Subcutaneous abdominal adipose tissue (tissue), 5 donors: Measurements from ENCODE around the gene ALDH4A1.
"Not testable (repeated sequence)": the region's sequence is repeated elsewhere in the genome, so short reads cannot be mapped to it uniquely, and the experiment has no call there.

Experiments
- H3K27ac ChIP-seq: one replicate; pipeline ENCODE4 v1.7.0; 2013; ENCODE audit warnings: low read depth, mild to moderate bottlenecking, inconsistent platforms, low read length, moderate library complexity
- H3K27me3 ChIP-seq, 5 donors: one replicate each; pipeline ENCODE4 v1.7.0; 2013; ENCODE audit warnings: low read length in 5 of 5, inconsistent platforms in 1 of 5; ENCODE audit not compliant: control insufficient read depth in 5 of 5, insufficient read depth in 4 of 5
- H3K36me3 ChIP-seq, 5 donors: one replicate each; pipeline ENCODE4 v1.7.0; 2013; ENCODE audit warnings: low read length in 5 of 5; ENCODE audit not compliant: control insufficient read depth in 5 of 5, insufficient read depth in 5 of 5
- H3K4me1 ChIP-seq, 5 donors: one replicate each; pipeline ENCODE4 v1.7.0; 2013; ENCODE audit warnings: low read length in 5 of 5, mild to moderate bottlenecking in 3 of 5, moderate library complexity in 1 of 5; ENCODE audit not compliant: control insufficient read depth in 5 of 5, insufficient read depth in 5 of 5
- H3K4me3 ChIP-seq, 5 donors: one replicate each; pipeline ENCODE4 v1.7.0; 2013; ENCODE audit warnings: low read length in 5 of 5, low read depth in 1 of 5
- H3K9ac ChIP-seq, 5 donors: one replicate each; pipeline ENCODE4 v1.7.0; 2013; ENCODE audit warnings: low read length in 5 of 5, mild to moderate bottlenecking in 4 of 5, moderate library complexity in 3 of 5
- H3K9me3 ChIP-seq, 5 donors: one replicate each; pipeline ENCODE4 v1.7.0; 2013; ENCODE audit warnings: low read length in 5 of 5; ENCODE audit not compliant: control insufficient read depth in 5 of 5
- donor health status: healthy.
- donor health status: healthy.
- donor health status: healthy.
- donor health status: healthy.
- donor health status: healthy.

ALDH4A1 gene

DNA sequence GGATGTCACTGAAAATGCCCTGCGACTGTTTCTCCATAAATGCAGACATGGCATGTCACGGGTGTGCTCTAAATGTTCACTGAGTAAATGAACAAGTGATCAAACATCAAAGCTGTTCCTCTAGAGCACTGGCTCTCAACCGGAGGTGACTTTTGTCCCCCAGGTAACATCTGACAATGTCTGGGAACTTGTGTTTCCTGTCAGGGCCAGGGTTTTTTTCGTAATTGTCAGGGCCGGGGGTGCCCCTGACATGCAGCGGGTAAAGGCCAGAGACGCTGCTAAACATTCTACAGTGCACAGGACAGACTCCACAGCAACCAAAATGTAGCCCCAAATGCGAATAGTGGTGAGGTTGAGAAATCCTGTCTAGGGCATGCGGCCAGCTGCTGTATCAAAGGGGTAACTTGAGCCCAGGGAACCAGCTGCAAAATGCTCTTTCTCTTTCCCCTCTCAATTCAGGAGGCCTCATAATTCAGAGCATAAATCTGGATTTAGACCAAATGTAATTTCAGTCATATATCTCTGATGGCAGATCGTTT lies 2.0 kb downstream of the ALDH4A1 start:
- Histone ChIP-seq H3K9me3 (no peaks in the 10 kb centered on the region), H3K4me1 (peaks cover 7 to 56% (median 49%) of the 10 kb centered on the region in 5 donors), H3K9ac (peak overlapping the region in 3 of 5 donors; percentile 13 to 62 (median 33)), H3K27me3 (no peaks in the 10 kb centered on the region), H3K36me3 (peaks cover 0 to 24% (median 7%) of the 10 kb centered on the region in 5 donors), H3K4me3 (peak overlapping the region in 3 of 5 donors; percentile 2 to 92 (median 92)), H3K27ac (peak overlapping the region; percentile 4)

DNA sequence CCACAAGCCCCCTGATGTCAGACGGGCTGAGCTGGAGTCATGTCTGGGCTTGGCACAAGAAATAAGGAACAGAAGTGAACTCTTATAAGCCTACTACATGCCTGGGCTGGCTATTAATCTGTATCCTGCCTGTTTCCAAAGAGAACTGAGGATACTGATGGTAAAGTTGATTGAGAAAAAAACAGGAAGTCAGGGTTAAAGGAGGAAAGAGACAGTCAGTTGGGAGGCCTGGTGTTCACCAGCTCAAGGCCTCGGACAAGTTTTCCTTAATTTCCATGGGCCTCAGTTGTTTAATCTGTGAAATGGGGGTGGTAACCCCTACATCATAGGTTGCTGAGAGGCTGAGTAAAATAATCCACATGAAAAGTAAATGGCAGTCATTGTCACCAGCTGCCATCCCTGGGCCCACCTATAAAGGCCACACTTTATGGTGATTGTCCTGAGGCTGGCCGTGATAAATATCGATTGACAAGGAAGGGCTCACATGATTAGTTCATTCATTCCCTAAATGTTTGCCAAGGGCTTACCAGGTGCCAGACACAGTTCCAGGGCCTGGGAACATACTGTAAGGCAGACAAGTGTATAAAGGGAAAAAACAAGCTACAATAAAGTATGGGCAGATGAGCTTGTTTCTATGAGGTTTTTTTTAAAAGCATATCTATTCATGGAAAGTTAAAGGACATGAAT lies 2.8 kb downstream of the ALDH4A1 start:
- Histone ChIP-seq H3K9ac (peak overlapping the region in 4 of 5 donors; percentile 31 to 62 (median 38)), H3K27ac (peak overlapping the region; percentile 38), H3K27me3 (no peaks in the 10 kb centered on the region), H3K36me3 (peaks cover 0 to 26% (median 8%) of the 10 kb centered on the region in 5 donors), H3K4me1 (peaks cover 7 to 64% (median 58%) of the 10 kb centered on the region in 5 donors), H3K4me3 (no peak overlapping the region), H3K9me3 (no peaks in the 10 kb centered on the region)

DNA sequence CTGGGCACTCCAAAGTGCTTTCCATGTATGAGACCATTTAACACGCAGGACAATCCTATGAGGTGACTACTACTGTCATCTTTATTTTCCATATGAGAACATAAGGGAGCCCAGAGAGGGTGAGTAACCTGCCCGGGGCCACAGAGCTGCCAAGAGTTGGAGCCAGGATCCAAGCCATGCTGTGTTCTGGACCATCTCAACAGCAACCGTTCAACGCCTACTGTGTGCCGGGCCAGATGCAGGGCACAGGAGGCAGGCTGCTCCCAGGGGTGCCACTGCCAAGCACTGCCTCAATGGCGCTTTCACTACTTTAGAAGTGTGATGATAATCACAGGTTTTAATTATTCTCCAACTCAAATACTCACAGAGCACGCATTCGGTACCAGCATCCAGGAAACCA lies 3.8 kb downstream of the ALDH4A1 start:
- Histone ChIP-seq H3K4me1 (peaks cover 6 to 70% (median 65%) of the 10 kb centered on the region in 5 donors), H3K4me3 (no peak overlapping the region), H3K9ac (peak overlapping the region in 2 of 5 donors; percentile 33 to 62), H3K27me3 (no peaks in the 10 kb centered on the region), H3K36me3 (peaks cover 0 to 26% (median 8%) of the 10 kb centered on the region in 5 donors), H3K9me3 (no peaks in the 10 kb centered on the region), H3K27ac (no peak overlapping the region)

DNA sequence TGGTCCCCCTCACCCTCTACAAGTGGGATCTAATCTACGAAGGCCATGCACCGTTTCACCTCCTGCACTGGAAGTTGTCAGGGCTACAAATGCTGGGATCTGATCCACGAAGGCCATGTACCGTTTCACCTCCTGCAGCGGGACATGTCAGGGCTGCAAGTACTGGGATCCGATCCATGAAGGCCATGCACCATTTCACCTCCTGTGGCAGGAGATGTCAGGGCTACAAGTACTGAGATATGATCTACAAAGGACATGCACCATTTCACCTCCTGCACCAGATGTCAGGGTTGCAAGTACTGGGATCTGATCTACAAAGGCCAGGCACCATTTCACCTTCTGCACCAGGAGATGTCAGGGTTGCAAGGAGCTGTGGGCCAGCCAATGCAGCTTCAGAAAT lies 7.0 kb downstream of the ALDH4A1 start:
- Histone ChIP-seq H3K27ac (no peak overlapping the region), H3K9ac (no peak overlapping the region), H3K4me3 (no peak overlapping the region)

DNA sequence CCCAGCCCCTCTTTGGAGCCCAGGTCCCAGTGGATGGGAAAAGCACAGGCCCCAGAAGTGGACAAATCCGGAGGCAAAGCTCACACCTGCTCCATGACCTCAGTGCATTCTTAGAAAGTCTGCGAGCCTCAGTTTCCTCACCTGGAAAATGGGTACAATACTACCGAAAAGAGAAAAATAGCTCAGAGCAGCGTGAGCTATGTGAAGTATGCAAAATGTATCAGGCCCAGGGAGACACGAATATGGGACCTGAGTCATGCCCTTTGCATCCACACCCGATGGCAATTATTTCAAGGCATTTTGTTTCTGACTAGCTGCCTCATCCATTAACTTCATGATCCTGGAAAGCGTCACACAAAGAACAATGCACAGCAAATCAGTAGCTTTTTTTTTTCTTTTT lies 9.2 kb downstream of the ALDH4A1 start:
- no peaks in the 10 kb centered on the region for H3K27me3 ChIP-seq
- peaks cover 6 to 61% (median 58%) of the 10 kb centered on the region in 5 donors for H3K4me1 ChIP-seq
- no peak overlapping the region for H3K9ac ChIP-seq
- H3K9me3 ChIP-seq, result no peaks in the 10 kb centered on the region
- peaks cover 0 to 42% (median 19%) of the 10 kb centered on the region in 5 donors for H3K36me3 ChIP-seq
- no peak overlapping the region for H3K4me3 ChIP-seq
- H3K27ac ChIP-seq, result peak overlapping the region; percentile 87

More for the DNA sequence above, 7.0 kb downstream of the ALDH4A1 start:
- H3K4me1 ChIP-seq, result peaks cover 6 to 73% (median 69%) of the 10 kb centered on the region in 5 donors
- peaks cover 0 to 26% (median 8%) of the 10 kb centered on the region in 5 donors for H3K36me3 ChIP-seq
- H3K27me3 ChIP-seq, result no peaks in the 10 kb centered on the region
- H3K9me3 ChIP-seq, result no peaks in the 10 kb centered on the region

DNA sequence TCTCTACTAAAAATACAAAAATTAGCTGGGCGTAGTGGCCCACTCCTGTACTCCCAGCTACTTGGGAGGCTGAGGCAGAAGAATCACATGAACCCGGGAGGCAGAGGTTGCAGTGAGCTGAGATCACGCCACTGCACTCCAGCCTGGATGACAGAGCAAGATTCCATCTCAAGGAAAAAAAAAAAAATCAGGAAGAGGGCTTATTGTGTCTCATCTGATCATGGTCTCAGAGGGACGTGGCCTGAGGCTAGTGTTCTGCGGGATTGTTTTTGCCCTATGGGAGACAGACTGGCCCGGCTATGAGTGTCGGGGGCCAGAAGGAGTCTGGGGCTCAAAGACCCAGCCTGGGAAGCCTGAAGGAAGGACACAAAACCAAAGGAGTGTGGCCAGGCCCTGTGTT lies 10.5 kb downstream of the ALDH4A1 start:
- Histone ChIP-seq H3K9ac (peak overlapping the region in 3 of 5 donors; percentile 41 to 62 (median 41)), H3K36me3 (peaks cover 0 to 41% (median 18%) of the 10 kb centered on the region in 5 donors), H3K4me1 (peaks cover 6 to 61% (median 58%) of the 10 kb centered on the region in 5 donors), H3K27ac (peak overlapping the region; percentile 87), H3K4me3 (peak overlapping the region in 1 of 5 donors; percentile 19)
- not testable (repeated sequence) for H3K27me3 ChIP-seq, H3K9me3 ChIP-seq

DNA sequence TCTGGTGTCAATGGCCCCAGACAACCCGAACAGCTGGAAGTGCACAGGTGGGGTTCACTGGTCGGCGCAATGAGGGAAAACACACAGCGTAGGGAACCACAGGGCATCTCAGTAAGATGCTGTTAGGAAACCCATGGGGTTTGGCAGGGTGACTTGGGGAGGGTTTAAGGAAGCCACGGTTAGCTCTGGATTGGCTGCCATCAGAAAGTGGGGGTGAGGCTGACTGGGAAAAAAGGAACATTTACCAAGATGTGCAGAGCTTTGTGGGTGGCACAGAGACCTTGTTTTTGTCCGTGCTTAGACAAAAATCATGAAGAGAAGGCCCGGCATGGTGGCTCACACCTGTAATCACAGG lies 11.0 kb downstream of the ALDH4A1 start:
- peak overlapping the region in 2 of 5 donors; percentile 4 to 21 for H3K9ac ChIP-seq
- H3K36me3 ChIP-seq, result peaks cover 0 to 38% (median 20%) of the 10 kb centered on the region in 5 donors
- no peaks in the 10 kb centered on the region for H3K27me3 ChIP-seq
- H3K4me1 ChIP-seq, result peaks cover 6 to 61% (median 58%) of the 10 kb centered on the region in 5 donors
- H3K27ac ChIP-seq, result peak overlapping the region; percentile 54
- H3K4me3 ChIP-seq, result no peak overlapping the region
- no peaks in the 10 kb centered on the region for H3K9me3 ChIP-seq

DNA sequence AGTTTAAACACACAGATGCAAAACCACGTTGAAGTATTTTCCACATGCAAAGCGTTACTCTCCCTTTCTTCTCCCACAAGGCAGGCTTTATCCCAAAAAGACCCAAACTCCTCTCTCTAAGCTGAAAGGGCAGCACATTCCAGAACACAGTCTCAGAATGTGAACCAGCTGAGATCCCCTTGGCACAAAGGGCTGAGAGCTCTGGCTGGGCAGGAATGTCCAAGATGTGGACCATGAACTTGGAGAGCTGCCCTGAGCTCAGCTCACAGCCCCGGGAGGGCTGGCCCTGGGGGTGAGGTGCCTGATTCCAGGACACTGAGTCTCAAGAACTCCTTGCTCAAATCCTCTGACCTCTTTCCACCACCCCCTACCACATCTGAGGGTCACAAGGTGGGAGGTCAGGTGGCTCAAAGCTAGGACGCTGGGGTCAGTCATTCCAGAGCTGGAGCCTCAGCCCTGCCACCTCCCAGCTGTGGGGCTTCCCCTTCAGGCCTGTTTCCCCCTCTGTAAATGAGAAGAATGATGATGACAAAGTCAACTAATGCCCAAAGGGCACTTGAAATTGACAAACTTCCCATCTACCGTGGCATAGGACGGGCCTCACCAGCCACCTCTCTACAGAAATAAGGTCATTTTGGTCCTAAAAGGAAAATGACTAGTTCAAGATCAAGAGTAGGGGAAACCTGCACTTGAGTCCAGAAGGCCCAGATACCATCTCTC lies 11.5 kb downstream of the ALDH4A1 start:
- H3K9ac ChIP-seq, result peak overlapping the region in 2 of 5 donors; percentile 21 to 22
- H3K27ac ChIP-seq, result peak overlapping the region; percentile 54
- peaks cover 0 to 38% (median 22%) of the 10 kb centered on the region in 5 donors for H3K36me3 ChIP-seq
- H3K4me3 ChIP-seq, result no peak overlapping the region
- H3K9me3 ChIP-seq, result no peaks in the 10 kb centered on the region
- peaks cover 6 to 59% (median 57%) of the 10 kb centered on the region in 5 donors for H3K4me1 ChIP-seq
- no peaks in the 10 kb centered on the region for H3K27me3 ChIP-seq

DNA sequence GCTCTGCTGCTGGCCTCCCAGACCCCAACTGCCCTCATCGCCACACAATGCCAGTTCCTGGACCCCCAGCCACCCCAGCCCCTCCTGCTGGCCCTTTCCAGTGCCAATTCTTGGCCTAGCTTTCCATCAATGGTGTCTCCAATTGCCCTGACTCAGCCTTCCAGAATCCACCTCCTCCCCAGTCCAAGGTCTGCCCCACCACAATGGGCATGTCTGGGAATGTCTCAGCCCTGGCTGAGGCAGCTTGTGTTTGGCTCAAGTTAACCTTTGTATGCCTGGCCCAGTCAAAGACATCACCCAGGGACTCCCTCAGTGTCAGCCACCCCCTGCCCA lies 16.4 kb downstream of the ALDH4A1 start:
- Histone ChIP-seq H3K4me1 (peaks cover 3 to 35% (median 18%) of the 10 kb centered on the region in 5 donors), H3K4me3 (no peak overlapping the region), H3K27me3 (no peaks in the 10 kb centered on the region), H3K9ac (no peak overlapping the region), H3K9me3 (no peaks in the 10 kb centered on the region), H3K36me3 (peaks cover 0 to 77% (median 60%) of the 10 kb centered on the region in 5 donors), H3K27ac (no peak overlapping the region)
